Effector memory CD4-positive, alpha-beta T cell (primary cell): Measurements from ENCODE around the gene RAB3A.

ENCODE experiments used
- DNase-seq, 3 donors: peaks; one replicate each; pipeline ENCODE4 v3.0.0-alpha.2; 2020
- H3K27ac ChIP-seq: 2 replicates; pipeline ENCODE4 v1.7.0; 2013; ENCODE audit warnings: mild to moderate bottlenecking, low read length, moderate library complexity; ENCODE audit not compliant: insufficient read depth, poor library complexity, severe bottlenecking
- H3K27me3 ChIP-seq: replicated peaks from 2 replicates; pipeline ENCODE4 v1.7.0; 2013; ENCODE audit warnings: mild to moderate bottlenecking, low read length; ENCODE audit not compliant: insufficient read depth, control insufficient read depth, poor library complexity, severe bottlenecking
- H3K36me3 ChIP-seq: 2 replicates; pipeline ENCODE4 v1.7.0; 2013; ENCODE audit warnings: mild to moderate bottlenecking, low read length, moderate library complexity; ENCODE audit not compliant: control insufficient read depth, insufficient read depth
- H3K4me1 ChIP-seq: 2 replicates; pipeline ENCODE4 v1.7.0; 2013; ENCODE audit warnings: low read length, mild to moderate bottlenecking; ENCODE audit not compliant: control insufficient read depth, insufficient read depth, poor library complexity, severe bottlenecking
- H3K4me3 ChIP-seq: 2 replicates; pipeline ENCODE4 v1.7.0; 2013; ENCODE audit warnings: low read length, low read depth, mild to moderate bottlenecking; ENCODE audit not compliant: insufficient read depth, poor library complexity, severe bottlenecking
- H3K9me3 ChIP-seq: 2 replicates; pipeline ENCODE4 v1.7.0; 2013; ENCODE audit warnings: mild to moderate bottlenecking, low read length, moderate library complexity; ENCODE audit not compliant: control insufficient read depth

RAB3A gene

GRCh38 chr19:18152817-18153555 lies 50.9 kb downstream of the RAB3A start, which contains the start of gene PIK3R2:
TSS of gene PIK3R2 (plus strand) at chr19:18153163. CDS start at chr19:18155880, 2,717 bp downstream.
- Histone ChIP-seq H3K36me3 (no peaks in the 10 kb centered on the region), H3K27ac (peak within 1 kb of the TSS; percentile 83), H3K4me3 (peak within 1 kb of the TSS; percentile 83), H3K9me3 (no peaks in the 10 kb centered on the region), H3K4me1 (peaks cover 21% of the 10 kb centered on the region), H3K27me3 (no peaks in the 10 kb centered on the region)
- peak; percentile 97 to 100 (median 99) for DNase-seq

- H3K27me3 ChIP-seq: no peaks in the 10 kb centered on the region
Measured at GRCh38 chr19:18152442-18152816, 51.4 kb downstream of the RAB3A start.

GRCh38 chr19:18150776-18151624 lies 52.8 kb downstream of the RAB3A start:
- Histone ChIP-seq H3K4me1 (peaks cover 21% of the 10 kb centered on the region), H3K4me3 (no peak overlapping the region), H3K27me3 (no peaks in the 10 kb centered on the region), H3K36me3 (peaks cover 15% of the 10 kb centered on the region), H3K27ac (peak overlapping the region; percentile 25), H3K9me3 (no peaks in the 10 kb centered on the region)
- no peak for DNase-seq

More at GRCh38 chr19:18152442-18152816, 51.4 kb downstream of the RAB3A start:
- Histone ChIP-seq H3K9me3 (no peaks in the 10 kb centered on the region), H3K36me3 (peaks cover 3% of the 10 kb centered on the region), H3K4me3 (peak overlapping the region; percentile 63), H3K4me1 (peaks cover 21% of the 10 kb centered on the region), H3K27ac (peak overlapping the region; percentile 83)
- peak; percentile 91 to 97 (median 93) for DNase-seq

GRCh38 chr19:18149596-18149975 lies 54.3 kb downstream of the RAB3A start:
- Histone ChIP-seq H3K27ac (no peak overlapping the region), H3K36me3 (peaks cover 29% of the 10 kb centered on the region), H3K4me1 (peaks cover 21% of the 10 kb centered on the region), H3K9me3 (no peaks in the 10 kb centered on the region), H3K27me3 (no peaks in the 10 kb centered on the region), H3K4me3 (no peak overlapping the region)
- no peak for DNase-seq

GRCh38 chr19:18147396-18147795 lies 56.4 kb downstream of the RAB3A start:
- no peak for DNase-seq

More at GRCh38 chr19:18147396-18147795, 56.4 kb downstream of the RAB3A start:
- peaks cover 7% of the 10 kb centered on the region for H3K4me1 ChIP-seq
- H3K9me3 ChIP-seq: no peaks in the 10 kb centered on the region
- H3K27ac ChIP-seq: no peak overlapping the region
- peaks cover 51% of the 10 kb centered on the region for H3K36me3 ChIP-seq
- H3K27me3 ChIP-seq: no peaks in the 10 kb centered on the region
- no peak overlapping the region for H3K4me3 ChIP-seq
